Muscle of back (tissue), 11 donors: ENCODE measurements around the gene PRR7. TPM values are rescaled to one million over a fixed set of nuclear protein-coding genes. Genes with fewer than 3 reads are reported as not detected.

Experiments used
- DNase-seq, 3 donors: peaks; one replicate each; pipeline versions ENCODE4 v3.0.0 to v3.0.0-alpha.2; 2013
- polyA plus RNA-seq, 10 donors: library from polyadenylated mRNA; unstranded; fragments of 120-200 nt; gene quantifications; one replicate each; pipeline ENCODE4 v1.2.1, GENCODE V29; 2013; ENCODE audit not compliant: insufficient read length in 10 of 10

The PRR7 gene
- polyA plus RNA-seq, 10 donors: 0.43 to 1.4 (median 0.78) TPM

DNA sequence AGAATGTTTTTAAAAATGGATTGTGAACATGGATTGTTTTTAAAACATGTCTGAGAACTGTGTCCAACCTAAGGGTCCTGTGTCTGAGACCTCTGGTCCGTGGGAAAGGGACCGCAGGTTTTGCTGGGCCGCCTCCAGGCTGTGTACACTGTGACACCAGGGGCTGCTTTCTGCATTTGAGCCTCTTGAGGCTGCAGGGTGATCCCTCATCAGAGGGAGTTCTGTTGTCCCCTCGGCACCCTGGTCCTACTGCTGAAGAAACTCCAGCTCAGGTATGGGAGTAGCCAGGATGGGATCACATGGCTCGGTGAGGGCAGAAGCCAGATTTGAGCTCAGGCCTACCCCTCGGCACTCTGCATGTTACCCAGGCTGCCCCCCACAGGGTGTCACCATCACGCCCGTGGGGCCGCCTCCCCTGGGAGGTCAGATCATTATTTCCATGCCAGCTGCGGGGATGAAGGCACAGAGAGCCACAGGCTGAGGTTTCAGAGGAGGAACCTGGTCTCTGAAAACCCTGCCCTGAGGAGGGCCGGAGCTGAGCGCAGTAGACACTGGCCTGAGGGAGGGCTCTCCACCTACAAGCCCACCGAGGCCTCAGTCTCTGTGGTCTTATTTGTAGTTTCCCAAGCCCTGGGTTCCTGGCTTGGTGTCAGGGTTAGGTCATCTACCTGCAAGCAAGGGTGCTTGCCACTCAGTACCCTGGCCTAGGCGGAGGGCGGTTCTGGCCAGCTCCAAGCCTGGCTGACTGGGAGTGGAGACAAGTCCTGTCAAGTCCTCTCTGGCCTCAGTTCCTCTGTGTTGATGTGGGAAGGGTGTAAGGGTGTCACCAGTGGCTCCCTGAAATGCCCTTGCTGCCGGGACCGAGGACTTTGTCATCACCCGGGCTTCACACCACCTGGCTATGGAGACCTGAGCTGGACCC lies 2.8 kb downstream of the PRR7 start:
- no peak for DNase-seq

DNA sequence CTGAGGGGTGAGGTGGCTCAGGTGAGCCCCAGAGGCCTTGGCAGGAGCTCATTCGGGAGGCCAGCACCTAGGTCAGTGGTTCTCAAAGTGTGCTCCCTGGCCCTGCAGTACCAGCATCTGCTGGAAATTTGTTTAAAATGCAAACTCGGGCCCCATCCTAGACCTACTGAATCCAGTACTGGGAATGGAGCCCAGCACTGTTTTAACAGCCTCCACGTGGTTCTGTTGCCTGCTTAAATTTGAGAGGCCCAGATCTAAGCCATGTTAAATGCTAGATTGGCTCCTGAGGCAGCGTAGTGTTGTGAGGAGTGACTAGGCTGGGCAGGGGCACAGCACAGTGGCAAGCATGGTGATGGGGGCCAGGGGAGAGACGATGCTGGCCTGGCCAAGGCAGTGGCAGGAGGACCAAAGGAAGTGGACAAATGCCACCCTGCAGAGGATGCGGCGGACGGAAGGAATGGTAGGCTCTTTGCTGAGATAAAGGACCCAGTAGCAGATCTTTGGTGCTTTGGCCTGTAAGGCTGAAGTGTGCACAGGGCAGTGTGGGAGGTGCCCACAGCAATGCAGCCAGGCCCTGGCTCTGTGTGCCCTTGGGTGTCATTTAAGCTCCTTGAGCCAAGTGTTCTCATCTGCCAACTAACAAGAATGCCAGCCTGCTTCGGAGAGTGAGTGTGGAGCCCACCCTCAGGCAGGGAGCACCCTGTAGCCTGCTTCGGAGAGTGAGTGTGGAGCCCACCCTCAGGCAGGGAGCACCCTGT lies 4.2 kb downstream of the PRR7 start:
- DNase-seq: no peak

DNA sequence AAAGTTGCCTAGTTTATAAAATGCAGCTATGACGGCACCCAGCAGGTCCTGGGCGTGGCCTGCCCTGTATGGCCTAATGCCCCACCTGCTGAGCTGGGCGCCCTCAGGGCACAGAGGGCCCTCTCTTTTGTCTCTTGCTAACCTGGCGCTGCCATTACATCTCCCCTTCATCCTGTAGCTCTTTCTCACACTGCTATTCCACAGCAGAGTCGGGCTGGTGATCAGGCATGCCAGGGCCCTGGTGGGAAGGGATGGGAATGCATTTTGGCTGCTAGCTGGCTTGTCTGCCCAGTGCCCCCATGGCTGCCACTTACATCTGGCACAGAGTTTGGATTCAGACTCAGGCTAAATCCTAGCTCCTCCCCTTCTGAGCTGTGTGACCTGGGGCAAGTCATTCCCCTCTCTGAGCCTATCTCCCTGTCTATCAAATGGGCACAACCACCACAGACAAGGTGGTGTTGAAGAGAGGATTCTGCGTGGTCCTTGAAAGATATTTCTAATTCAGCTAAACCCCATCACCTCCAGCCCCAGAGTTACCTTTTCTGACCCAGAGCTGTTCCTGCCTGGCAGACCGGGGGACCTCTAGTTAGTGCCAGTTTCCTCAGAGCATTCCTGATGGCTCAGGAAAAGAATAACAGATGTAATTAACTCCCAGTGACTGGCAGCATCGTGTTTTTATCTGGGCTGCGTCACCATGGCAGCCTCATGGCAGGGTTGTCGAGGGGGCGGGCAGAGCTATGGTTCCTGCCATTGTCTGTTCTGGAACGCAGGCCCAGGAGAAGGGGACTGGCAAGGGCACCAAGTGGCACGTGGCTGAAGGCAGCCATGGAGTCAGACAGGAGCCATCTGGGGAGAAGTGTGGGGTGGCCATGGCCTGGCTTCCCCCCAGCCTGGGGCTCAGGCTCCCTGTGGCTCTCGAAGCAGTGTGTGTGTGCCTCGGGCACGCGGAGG lies 6.3 kb downstream of the PRR7 start:
- DNase-seq: no peak

DNA sequence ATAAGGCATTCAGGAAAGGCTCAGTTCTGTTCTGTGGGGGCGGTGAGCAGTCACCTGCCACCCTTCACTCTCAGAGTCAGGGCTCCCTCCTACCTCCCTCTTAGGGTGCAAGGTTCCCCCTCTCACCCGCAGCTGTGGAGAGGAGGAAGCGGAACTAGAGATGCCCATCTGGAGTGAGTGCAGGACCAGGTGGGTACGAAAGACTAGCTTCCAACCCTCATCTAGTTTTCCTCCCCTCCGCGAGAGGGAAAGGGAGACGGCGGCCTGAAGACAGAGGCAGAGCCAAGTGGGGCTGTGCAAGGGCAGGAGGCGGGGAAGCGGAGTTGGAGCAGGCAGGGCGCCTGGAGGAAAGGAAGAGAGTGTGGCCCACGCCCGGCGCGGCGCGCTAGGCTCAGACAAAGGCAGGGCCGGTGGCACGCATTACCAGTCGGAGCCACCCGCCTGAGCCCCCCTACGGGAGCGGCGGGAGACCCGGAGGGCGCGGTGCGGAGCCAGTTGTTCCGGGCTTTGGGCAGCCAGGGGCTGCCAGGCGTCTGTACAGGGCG lies 7.3 kb downstream of the PRR7 start:
- DNase-seq: peak in 1 of 3 donors; percentile 83

DNA sequence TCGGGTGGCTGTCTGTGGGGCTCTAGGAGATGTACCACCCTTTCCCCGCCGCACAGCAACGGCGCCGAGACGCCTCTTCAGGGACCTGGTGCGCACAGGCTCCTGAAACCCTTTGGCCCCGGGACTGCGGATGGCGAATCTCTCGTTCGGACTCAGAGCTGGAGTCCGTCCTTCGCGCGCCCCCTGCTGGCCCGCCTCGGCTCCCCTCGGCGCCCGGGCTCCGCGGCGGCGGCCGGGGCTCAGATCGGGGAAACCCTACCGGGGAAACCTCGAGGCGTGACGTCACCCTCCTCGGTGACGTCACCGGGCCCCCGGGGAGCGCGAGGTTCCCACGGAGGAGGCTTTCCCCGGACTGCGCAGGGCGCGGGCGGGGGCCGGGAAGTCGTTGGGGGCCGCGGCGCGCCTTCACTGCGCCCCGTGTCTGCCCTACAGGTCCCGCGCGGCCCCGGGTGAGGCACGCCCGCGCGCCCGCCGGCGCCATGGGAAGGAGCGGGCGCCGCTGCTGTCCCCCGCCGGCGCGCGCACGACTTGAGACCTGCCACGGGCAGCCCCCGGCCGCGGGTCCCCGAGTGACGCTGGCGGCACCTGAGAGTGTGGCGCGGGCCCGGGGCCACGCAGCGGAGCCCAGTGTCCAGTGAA lies 7.9 kb downstream of the PRR7 start:
- peak; percentile 88 to 96 (median 92) for DNase-seq

DNA sequence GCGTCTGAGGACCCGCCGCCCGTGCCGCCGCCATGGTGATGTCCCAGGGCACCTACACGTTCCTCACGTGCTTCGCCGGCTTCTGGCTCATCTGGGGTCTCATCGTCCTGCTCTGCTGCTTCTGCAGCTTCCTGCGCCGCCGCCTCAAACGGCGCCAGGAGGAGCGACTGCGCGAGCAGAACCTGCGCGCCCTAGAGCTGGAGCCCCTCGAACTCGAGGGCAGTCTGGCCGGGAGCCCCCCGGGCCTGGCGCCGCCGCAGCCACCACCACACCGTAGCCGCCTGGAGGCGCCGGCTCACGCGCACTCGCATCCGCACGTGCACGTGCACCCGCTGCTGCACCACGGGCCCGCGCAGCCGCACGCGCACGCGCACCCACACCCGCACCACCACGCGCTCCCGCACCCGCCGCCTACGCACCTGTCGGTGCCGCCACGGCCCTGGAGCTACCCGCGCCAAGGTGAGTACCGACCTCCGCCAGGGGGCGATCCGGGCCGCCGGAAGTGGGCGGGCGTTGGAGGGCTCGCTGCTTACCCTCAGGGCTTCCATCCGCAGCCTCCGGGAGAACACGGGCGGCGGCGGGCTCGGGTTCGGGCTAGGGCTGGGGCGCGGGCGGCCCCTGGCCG lies 8.5 kb downstream of the PRR7 start:
- peak in 2 of 3 donors; percentile 79 to 91 for DNase-seq

DNA sequence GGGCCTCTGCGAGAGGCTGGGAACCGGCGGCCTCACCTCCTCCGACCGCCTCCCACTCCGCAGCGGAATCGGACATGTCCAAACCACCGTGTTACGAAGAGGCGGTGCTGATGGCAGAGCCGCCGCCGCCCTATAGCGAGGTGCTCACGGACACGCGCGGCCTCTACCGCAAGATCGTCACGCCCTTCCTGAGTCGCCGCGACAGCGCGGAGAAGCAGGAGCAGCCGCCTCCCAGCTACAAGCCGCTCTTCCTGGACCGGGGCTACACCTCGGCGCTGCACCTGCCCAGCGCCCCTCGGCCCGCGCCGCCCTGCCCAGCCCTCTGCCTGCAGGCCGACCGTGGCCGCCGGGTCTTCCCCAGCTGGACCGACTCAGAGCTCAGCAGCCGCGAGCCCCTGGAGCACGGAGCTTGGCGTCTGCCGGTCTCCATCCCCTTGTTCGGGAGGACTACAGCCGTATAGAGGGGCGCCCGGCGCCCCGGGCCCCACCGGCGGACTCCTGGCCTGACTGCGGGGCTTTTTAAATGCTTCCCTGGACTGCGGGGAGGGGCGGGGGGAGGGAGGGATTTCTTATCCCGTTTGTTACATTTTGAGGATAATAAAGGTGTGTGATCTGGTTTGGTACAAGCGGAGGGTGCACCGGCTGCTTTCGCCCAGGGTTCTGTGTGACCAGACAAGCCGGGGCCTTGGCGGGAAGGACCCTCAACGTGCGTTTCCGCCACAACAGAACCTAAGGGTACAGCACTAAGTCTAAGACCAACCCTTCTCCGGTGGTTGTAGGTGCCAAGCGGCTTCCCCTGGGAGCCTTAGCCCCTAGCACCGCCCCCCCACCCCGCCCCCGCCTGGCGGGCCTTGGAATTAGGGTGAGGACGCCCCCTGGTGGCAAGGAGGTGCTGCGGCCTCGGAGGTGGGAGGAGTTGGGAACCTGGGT lies 9.3 kb downstream of the PRR7 start:
- peak; percentile 86 to 93 (median 93) for DNase-seq

DNA sequence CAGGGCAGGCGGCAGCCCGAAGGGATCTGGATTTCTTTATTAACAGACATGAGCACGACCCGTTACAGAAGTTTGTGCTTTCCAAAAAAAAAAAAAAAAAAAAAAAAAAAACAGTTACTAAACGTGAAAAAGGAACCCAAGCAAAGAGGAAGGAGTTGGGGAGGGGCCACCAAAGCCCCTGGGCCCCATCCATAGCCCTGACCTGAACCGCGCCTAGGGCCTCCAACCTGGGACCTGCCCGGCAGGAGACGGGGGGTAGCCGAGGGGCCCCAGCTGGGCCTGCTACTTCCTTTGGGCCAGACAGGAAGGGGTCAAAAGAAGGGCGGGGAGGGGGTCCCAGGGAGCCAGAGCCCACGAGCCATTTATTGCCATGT lies 10.0 kb downstream of the PRR7 start:
- no peak for DNase-seq

DNA sequence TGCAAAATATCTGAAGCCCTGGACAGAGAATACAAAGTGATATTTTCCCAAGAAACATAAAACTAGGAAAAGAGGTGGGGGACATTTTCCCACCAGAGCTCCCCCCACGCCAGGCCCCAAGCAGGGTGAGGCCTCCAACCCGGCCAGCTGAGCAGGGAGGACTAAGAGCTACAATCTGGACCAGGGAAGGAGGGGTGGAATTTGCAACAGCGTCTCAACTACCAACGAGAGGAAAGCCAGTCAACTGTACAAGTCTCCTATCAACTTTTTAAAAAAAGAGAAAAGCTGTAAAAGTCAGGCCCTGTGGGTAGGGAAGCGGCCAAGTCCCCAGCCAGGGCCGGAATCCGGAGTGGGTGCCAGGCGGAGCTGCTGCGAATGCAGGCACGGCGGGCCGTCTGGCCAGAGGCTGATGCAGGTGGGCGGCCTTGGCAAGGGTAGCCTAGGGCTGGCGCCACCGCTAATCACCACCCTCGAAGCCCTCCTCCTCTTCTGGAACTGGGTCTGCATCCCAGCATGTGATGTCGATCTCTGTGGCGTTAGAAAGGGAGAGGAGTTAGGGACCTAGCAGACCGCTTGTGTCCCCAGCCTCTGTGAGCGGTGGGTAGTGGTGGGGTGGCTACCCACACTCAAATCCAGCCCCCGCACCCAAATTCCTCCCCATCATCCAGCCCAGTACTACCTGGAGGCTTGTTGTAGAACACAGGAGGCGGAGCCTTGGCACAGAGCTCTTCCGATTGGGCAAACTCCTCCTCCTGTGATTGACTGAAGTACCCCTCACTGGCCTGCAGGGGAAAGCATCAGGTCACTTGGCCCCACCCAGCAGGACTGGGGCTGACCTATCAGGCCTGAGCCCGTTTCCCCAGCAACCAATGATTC lies 10.6 kb downstream of the PRR7 start:
- DNase-seq: peak; percentile 89 to 93 (median 90)

DNA sequence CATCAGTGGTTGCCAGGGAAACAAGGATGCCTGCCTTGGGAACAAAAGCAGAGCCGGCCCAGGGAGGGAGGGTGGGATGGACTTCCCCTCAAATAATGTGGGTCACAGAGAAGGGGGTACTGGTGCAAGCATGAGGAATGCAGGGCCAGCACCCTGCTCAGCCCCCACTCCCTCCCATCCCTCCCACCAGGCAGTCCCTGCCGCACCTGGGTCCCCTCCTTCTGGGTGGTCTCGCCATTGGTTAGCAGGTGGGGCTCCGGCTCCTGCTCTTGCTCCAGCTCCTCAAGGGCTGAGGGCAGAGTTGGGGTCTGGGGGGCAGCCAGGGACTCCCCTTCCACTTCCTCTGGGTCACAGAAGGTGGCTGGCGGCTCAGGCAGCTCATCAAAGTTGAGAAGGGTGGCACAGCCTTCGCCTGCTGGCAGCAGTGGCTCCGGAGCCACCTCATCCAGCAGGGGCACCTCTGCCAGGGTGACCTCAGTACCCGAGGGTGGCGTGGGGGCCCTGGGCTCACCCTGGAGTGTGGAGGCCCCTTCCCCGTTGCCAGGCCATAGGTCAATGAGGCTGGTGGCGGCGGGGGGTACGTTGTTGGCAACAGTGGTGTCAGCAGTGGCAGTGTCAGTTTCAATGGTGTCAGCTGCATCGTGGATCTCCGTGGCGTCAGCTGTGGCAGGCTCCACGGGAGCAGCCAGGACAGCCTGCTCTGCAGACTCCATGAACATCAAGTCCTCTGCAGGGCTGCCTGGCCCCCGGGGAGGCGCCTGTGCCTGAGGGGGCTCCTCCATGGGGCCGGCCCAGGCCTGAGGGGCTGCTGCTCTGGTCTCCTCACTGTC lies 11.5 kb downstream of the PRR7 start:
- no peak for DNase-seq

DNA sequence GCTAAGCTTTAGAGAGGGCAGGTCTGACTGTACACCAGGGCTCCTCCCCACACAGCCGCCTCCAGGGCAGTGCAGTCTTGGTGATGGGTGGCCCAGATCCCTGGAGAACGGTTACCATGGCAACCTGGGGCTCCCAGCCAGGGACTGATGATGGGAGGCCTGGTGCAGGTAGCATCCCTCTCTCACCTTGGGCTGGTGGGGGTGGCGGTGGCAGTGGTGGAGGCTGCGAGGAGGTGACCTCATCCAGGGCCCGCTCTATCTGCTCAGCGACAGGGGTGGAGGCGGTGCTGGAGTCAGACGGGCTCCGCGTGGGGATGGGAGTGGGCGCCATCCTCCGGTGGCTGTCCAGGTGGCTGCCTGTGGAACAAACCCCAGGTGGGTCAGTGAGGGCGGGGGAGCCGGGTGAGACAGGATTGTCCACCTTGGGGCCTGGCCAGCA lies 12.3 kb downstream of the PRR7 start:
- DNase-seq: no peak

DNA sequence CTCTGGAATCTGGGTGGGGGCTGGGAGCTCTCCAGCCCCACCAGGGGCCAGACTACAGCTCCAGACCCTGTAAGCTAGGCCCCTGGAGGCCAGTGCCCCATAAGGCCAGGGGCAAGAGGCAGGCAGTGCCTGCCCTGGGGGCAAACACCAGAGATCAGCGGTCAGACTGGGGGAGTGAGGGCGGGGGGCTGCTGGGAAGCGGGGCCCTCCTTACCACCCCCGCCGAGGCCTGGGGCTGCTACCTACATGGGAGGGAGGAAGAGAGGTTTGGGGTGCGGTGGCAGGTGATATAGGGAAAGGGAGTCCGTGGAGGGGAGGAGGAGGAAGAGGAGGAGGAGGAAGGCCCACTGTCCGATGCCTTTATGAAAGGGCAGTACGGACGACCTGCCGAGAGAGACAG lies 12.7 kb downstream of the PRR7 start:
- DNase-seq: no peak

DNA sequence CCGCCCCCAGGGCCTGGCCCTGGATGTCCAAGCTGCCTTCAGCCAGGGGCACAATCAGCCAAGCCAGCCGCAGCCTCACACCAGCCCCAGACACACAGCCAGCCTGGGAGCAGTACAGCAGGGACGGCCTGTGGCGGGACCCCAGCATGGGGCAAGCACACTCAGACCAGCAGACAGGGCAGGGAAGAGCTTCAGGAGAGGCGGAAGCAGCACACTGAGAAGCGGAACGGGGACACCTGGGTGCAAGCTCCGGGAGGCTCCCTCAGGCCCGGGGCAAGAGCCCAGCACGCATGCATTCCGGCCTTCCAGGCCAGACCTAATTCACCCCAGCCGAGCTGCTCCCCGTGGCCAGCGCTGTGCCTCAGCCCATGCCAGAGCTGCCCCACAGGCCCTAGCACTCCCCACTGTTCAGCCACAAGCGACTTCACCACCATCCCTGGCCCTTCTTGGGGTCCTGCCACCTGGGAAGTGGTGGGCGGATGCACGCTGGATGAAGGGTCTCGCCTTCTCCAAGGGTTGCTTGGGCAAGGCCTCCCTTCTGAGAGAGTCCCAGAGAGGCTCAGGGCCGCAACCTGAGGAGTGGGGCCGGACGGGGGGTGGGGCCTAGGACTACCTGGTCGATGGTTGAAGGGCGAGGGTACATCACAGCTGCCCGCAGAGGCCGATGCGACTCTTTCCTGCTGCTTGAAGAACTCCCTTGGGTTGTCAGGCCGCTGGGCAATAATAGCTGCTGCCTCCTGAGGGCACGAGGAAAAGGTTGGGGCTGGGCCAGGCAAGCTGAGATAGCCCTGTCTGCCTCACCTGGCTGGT lies 13.4 kb downstream of the PRR7 start:
- no peak for DNase-seq

DNA sequence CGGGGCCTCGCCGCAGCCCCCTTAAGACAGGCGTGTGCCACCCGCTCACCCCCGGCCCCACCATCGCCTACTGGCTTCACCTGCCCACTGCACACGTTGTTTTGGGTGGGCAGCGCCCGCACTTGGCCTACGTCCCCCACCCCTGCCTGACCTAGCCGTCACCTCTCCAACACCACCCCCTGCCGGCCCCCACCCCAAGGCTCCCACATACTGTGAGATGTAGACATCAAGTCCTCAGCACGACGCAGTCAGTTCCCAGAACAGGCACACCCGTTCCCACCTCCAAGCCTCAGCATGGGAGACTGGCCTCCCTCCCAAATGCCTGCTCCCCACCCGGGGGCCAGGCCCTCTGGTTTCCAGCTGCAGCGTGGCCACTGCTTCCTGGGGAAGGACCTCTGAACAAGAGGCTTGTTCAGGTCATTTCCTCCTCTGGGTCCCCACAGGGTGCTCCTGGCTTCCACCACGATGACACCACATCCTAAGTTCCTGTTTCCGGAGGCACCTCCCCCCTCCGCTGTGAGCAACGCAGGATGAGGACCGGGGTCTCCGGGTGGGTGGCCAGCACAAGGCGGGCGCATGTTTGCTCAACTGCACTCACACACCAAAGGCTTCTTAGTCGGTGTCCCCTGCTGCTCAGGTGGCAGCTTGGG lies 15.5 kb downstream of the PRR7 start:
- no peak for DNase-seq

DNA sequence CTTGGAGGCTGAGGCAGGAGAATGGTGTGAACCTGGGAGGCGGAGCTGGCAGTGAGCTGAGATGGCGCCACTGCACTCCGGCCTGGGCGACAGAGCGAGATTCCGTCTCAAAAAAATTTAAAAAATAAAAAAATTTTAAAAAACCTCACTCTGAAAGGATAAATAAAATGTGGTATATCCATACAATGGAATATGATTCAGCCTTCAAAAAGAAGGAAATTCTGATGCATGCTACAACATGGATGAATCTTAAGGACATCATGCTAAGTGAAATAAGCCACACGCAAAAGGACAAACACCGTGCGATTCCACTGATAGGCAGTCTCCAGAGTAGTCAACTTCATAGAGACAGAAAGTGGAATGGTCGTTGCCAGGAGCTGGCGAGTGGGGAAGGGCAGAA lies 18.4 kb downstream of the PRR7 start:
- no peak for DNase-seq

DNA sequence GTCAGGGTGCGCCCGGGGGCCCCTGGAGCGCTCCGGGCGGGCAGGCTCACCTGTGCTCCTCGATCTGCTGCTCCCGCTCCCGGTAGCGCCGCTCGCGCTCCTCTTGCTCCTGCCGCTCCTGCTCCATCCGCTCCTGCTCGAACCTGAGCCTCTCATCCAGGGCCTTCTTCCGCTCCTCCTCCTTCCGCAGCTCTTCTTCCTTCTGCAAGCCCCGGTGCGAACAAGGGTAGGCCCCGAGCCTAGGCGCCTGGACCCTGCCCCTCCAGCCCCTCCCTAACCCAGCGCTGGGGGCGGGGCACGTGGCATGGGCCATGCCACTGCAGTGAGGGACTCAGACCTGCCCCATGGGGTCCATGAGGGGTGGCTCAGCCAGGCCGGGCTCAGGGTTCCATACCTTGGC lies 20.2 kb downstream of the PRR7 start:
- no peak for DNase-seq
